HCT116 (cell line): ENCODE measurements around the gene CDNF. TPM values are rescaled to one million over a fixed set of nuclear protein-coding genes. Genes with fewer than 3 reads are reported as not detected.

Experiments used
- ATAC-seq: fragments of 200-7000 bp; cut with Tn5 transposase; 2 replicates; pipeline ENCODE4 v1.9.1; 2020; ENCODE audit warnings: mild to moderate bottlenecking, moderate library complexity
- BruUV-seq: library from RNA; stranded (reverse); fragments of 400-500 nt; replicated peaks from 2 replicates; lab custom pipeline; 2021; lab: Mats Ljungman, UMichigan
- CTCF ChIA-PET: fragments of 300-600 bp; sonication (Branson Sonifier 250); formaldehyde crosslinking; loops from one replicate; lab custom pipeline; 2021; ENCODE audit warnings: antibody characterized with exemption; lab: Charles Lee
- POLR2A ChIA-PET: fragments of 300-600, 350-600 bp; sonication (Branson Sonifier 250); formaldehyde crosslinking; loops from one replicate; lab custom pipeline; 2021; ENCODE audit warnings: antibody characterized with exemption; lab: Charles Lee
- RAD21 ChIA-PET, 2 experiments: fragments of 300-600 bp; sonication (Branson Sonifier 250); formaldehyde crosslinking; loops; one replicate each; lab custom pipeline; 2023; ENCODE audit warnings: low total read pairs in 2 of 2; ENCODE audit not compliant: uncharacterized antibody in 2 of 2, unreplicated experiment in 2 of 2, low non-redundant PET in 1 of 2; lab: Charles Lee
- DNase-seq: peaks from one replicate; pipeline ENCODE4 v3.0.0-alpha.2; 2010; ENCODE audit warnings: low read depth, low spot score
- H2AFZ ChIP-seq: fragments of 200-600 bp; shearing (Covaris generic), sonication (generic); 2 replicates; pipeline ENCODE4 v1.6.1; 2017; ENCODE audit warnings: low read depth, mixed run types, mixed read lengths, antibody characterized with exemption, low read length; ENCODE audit not compliant: poor library complexity, severe bottlenecking
- H3K27ac ChIP-seq: 2 replicates; pipeline ENCODE4 v1.5.1; 2012; ENCODE audit warnings: low read depth, low read length
- H3K27me3 ChIP-seq: fragments of 200-600 bp; sonication (generic); 2 replicates; pipeline ENCODE4 v1.6.1; 2016; ENCODE audit warnings: mixed run types, low read length, mixed read lengths; ENCODE audit not compliant: insufficient read depth
- H3K36me3 ChIP-seq, 2 experiments: fragments of 200-500 bp in 1 of 2; fragments of 200-600 bp in 1 of 2; sonication (Bioruptor generic) in 1 of 2; sonication (generic) in 1 of 2; 2 replicates each; pipeline versions ENCODE4 v1.5.1 to v1.6.1; 2014 to 2016; ENCODE audit warnings: low read length in 2 of 2, inconsistent platforms in 1 of 2, mixed read lengths in 1 of 2, mixed run types in 1 of 2; ENCODE audit not compliant: insufficient read depth in 2 of 2, control insufficient read depth in 1 of 2
- H3K4me1 ChIP-seq, 2 experiments: fragments of 200-600 bp in 1 of 2; sonication (generic) in 1 of 2; 2 replicates each; pipeline versions ENCODE4 v1.5.1 to v1.6.1; 2012 to 2017; ENCODE audit warnings: low read length in 2 of 2, inconsistent platforms in 1 of 2, mild to moderate bottlenecking in 1 of 2, mixed read lengths in 1 of 2, mixed run types in 1 of 2, moderate library complexity in 1 of 2; ENCODE audit not compliant: insufficient read depth in 2 of 2, control insufficient read depth in 1 of 2
- H3K4me2 ChIP-seq: fragments of 200-600 bp; sonication (generic); 2 replicates; pipeline ENCODE4 v1.6.1; 2017; ENCODE audit warnings: mixed run types, low read length, mixed read lengths
- H3K4me3 ChIP-seq, 2 experiments: fragments of 200-600 bp in 1 of 2; sonication (generic) in 1 of 2; replicated peaks in 1 of 2; 2 replicates each; pipeline ENCODE4 v1.5.1; 2011 to 2016; ENCODE audit warnings: low read length in 2 of 2, control low read depth in 1 of 2, low read depth in 1 of 2, mild to moderate bottlenecking in 1 of 2, mixed read lengths in 1 of 2, mixed run types in 1 of 2
- H3K79me2 ChIP-seq: fragments of 200-600 bp; sonication (generic); 2 replicates; pipeline ENCODE4 v1.6.1; 2017; ENCODE audit warnings: mild to moderate bottlenecking, mixed run types, low read length, moderate library complexity, mixed read lengths; ENCODE audit not compliant: insufficient read depth
- H3K9ac ChIP-seq: fragments of 200-600 bp; sonication (generic); 2 replicates; pipeline ENCODE4 v1.6.1; 2016; ENCODE audit warnings: low read length, mixed read lengths
- H3K9me2 ChIP-seq: fragments of 200-600 bp; sonication (generic), shearing (Covaris generic); 2 replicates; pipeline ENCODE4 v1.6.1; 2017; ENCODE audit warnings: mixed run types, mild to moderate bottlenecking, moderate library complexity; ENCODE audit not compliant: insufficient read depth
- H3K9me3 ChIP-seq, 2 experiments: fragments of 200-500 bp in 1 of 2; fragments of 200-600 bp in 1 of 2; sonication (Bioruptor generic) in 1 of 2; sonication (generic) in 1 of 2; 2 replicates each; pipeline ENCODE4 v1.6.1; 2014 to 2017; ENCODE audit warnings: low read length in 2 of 2, mixed read lengths in 2 of 2, inconsistent platforms in 1 of 2, low read depth in 1 of 2, mild to moderate bottlenecking in 1 of 2, mixed run types in 1 of 2, moderate library complexity in 1 of 2; ENCODE audit not compliant: control insufficient read depth in 1 of 2, insufficient read depth in 1 of 2
- H4K20me1 ChIP-seq: fragments of 200-600 bp; sonication (generic), shearing (Covaris generic); 2 replicates; pipeline ENCODE4 v1.6.1; 2017; ENCODE audit warnings: mixed run types, mild to moderate bottlenecking, moderate library complexity; ENCODE audit not compliant: insufficient read depth
- CBX3 ChIP-seq: IDR thresholded peaks from 2 replicates; pipeline ENCODE4 v1.6.1; 2012; ENCODE audit warnings: low read depth
- CEBPB ChIP-seq: IDR thresholded peaks from 2 replicates; pipeline ENCODE4 v1.6.1; 2012; ENCODE audit warnings: low read depth
- CTCF ChIP-seq, 3 experiments: fragments of 200-600 bp in 1 of 3; sonication (generic) in 1 of 3; IDR thresholded peaks in 2 of 3; conservative IDR thresholded peaks in 1 of 3; 2 replicates each; pipeline ENCODE4 v1.5.1; 2012 to 2017; ENCODE audit warnings: low read depth in 2 of 3, low read length in 2 of 3, antibody characterized with exemption in 1 of 3, borderline replicate concordance in 1 of 3, control low read depth in 1 of 3, mild to moderate bottlenecking in 1 of 3, mixed read lengths in 1 of 3, mixed run types in 1 of 3, moderate library complexity in 1 of 3; ENCODE audit not compliant: insufficient read depth in 1 of 3
- EGR1 ChIP-seq: IDR thresholded peaks from 2 replicates; pipeline ENCODE4 v1.6.1; 2012; ENCODE audit warnings: low read depth
- ELF1 ChIP-seq: IDR thresholded peaks from 2 replicates; pipeline ENCODE4 v1.6.1; 2012; ENCODE audit warnings: low read depth, borderline replicate concordance
- JUND ChIP-seq: IDR thresholded peaks from 2 replicates; pipeline ENCODE4 v1.6.1; 2012
- MAX ChIP-seq: IDR thresholded peaks from 2 replicates; pipeline ENCODE4 v1.6.1; 2012
- POLR2AphosphoS5 ChIP-seq: IDR thresholded peaks from 2 replicates; pipeline ENCODE4 v1.6.1; 2011; ENCODE audit warnings: mild to moderate bottlenecking, low read depth, low read length, moderate library complexity
- SRF ChIP-seq: IDR thresholded peaks from 2 replicates; pipeline ENCODE4 v1.6.1; 2012; ENCODE audit warnings: low read depth
- TCF7L2 ChIP-seq: IDR thresholded peaks from 2 replicates; pipeline ENCODE4 v1.7.0; 2011; ENCODE audit warnings: borderline replicate concordance, inconsistent platforms; ENCODE audit not compliant: insufficient read depth, insufficient read length; ENCODE audit errors: extremely low read depth
- ZBTB33 ChIP-seq: IDR thresholded peaks from 2 replicates; pipeline ENCODE4 v1.6.1; 2011; ENCODE audit warnings: mild to moderate bottlenecking, low read length, moderate library complexity; ENCODE audit not compliant: insufficient replicate concordance; ENCODE audit errors: extremely low read depth
- ZNF274 ChIP-seq: fragments of 200-500 bp; sonication (Bioruptor generic); IDR thresholded peaks from 2 replicates; pipeline ENCODE4 v1.6.1; 2014; ENCODE audit warnings: mild to moderate bottlenecking, low read depth, low read length, inconsistent platforms
- intact Hi-C: fragments of 100-400 bp; cut with micrococcal nuclease; formaldehyde crosslinking; loops from 2 replicates; pipeline ENCODE4 v1.10.0; 2022
- total RNA-seq: library from RNA; stranded (reverse); gene quantifications from one replicate; pipeline ENCODE4 v1.2.1, GENCODE V29; 2021; ENCODE audit not compliant: unreplicated experiment

CDNF gene
- total RNA-seq, 1 experiment from 2014 or later: 1.1 TPM

GRCh38 chr10:14779001-14779651, 58.7 kb downstream of the CDNF start:
- ATAC-seq: no peak
- Histone ChIP-seq H2AFZ (no peak overlapping the region), H3K9me2 (no peaks in the 10 kb centered on the region), H3K79me2 (no peaks in the 10 kb centered on the region), H3K27me3 (no peaks in the 10 kb centered on the region), H3K27ac (no peak overlapping the region), H3K4me2 (no peak overlapping the region), H3K9ac (no peak overlapping the region), H3K9me3 (no peaks in the 10 kb centered on the region), H4K20me1 (no peaks in the 10 kb centered on the region), H3K4me3 (no peak overlapping the region), H3K4me1 (peaks cover 0 to 21% of the 10 kb centered on the region in 2 experiments; a peak in 2 of 4 replicates), H3K36me3 (no peaks in the 10 kb centered on the region)
- no peak for DNase-seq
- TF ChIP-seq CEBPB: no peak
- TF ChIP-seq CBX3: no peak
- no peak for TF ChIP-seq POLR2AphosphoS5
- RAD21 ChIA-PET: no interaction called here
- POLR2A ChIA-PET: no interaction called here
- BruUV-seq: no TSS peak
- CTCF ChIA-PET: no interaction called here
- intact Hi-C loops: no loop called here

GRCh38 chr10:14776546-14776945, 61.3 kb downstream of the CDNF start:
- H3K36me3 ChIP-seq: no peaks in the 10 kb centered on the region
- DNase-seq (no peak), ATAC-seq (no peak)
- no peaks in the 10 kb centered on the region for H3K9me2 ChIP-seq
- ChIA-PET POLR2A (no interaction called here), CTCF (no interaction called here), RAD21 (no interaction called here)
- TF ChIP-seq ELF1 (no peak), POLR2AphosphoS5 (no peak), JUND (no peak), CTCF (IDR thresholded peaks at IDR 0.05 in 2 of 3, conservative IDR thresholded peaks at IDR 0.05 in 1 of 3; ENCODE audit: borderline replicate concordance in 1 of 3, insufficient read depth in 1 of 3, low read depth in 2 of 3, low read length in 2 of 3) (no peak), EGR1 (no peak), ZNF274 (no peak), TCF7L2 (no peak), MAX (no peak), ZBTB33 (no peak), CEBPB (no peak), SRF (no peak)
- peaks cover 0 to 3% of the 10 kb centered on the region in 2 experiments; a peak in 1 of 4 replicates for H3K4me1 ChIP-seq
- no peak overlapping the region for H3K4me2 ChIP-seq
- H3K4me3 ChIP-seq: no peak overlapping the region
- no peak overlapping the region for H3K27ac ChIP-seq
- no peaks in the 10 kb centered on the region for H3K79me2 ChIP-seq
- intact Hi-C loops: no loop called here
- no peaks in the 10 kb centered on the region for H4K20me1 ChIP-seq
- no peaks in the 10 kb centered on the region for H3K9me3 ChIP-seq
- no TSS peak for BruUV-seq
- H3K27me3 ChIP-seq: no peaks in the 10 kb centered on the region
- H2AFZ ChIP-seq: no peak overlapping the region
- no peak overlapping the region for H3K9ac ChIP-seq
